ENCODE results near the gene RNF145.

The RNF145 gene, protein sequence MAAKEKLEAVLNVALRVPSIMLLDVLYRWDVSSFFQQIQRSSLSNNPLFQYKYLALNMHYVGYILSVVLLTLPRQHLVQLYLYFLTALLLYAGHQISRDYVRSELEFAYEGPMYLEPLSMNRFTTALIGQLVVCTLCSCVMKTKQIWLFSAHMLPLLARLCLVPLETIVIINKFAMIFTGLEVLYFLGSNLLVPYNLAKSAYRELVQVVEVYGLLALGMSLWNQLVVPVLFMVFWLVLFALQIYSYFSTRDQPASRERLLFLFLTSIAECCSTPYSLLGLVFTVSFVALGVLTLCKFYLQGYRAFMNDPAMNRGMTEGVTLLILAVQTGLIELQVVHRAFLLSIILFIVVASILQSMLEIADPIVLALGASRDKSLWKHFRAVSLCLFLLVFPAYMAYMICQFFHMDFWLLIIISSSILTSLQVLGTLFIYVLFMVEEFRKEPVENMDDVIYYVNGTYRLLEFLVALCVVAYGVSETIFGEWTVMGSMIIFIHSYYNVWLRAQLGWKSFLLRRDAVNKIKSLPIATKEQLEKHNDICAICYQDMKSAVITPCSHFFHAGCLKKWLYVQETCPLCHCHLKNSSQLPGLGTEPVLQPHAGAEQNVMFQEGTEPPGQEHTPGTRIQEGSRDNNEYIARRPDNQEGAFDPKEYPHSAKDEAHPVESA

GRCh38 chr5:159209438-159210209 is at the start of gene RNF145:
Gene RNF145, minus strand, starts transcription at chr5:159209553. Its CDS starts 5,936 bp downstream, at chr5:159203617.
- TF ChIP-seq, protein P1, sequence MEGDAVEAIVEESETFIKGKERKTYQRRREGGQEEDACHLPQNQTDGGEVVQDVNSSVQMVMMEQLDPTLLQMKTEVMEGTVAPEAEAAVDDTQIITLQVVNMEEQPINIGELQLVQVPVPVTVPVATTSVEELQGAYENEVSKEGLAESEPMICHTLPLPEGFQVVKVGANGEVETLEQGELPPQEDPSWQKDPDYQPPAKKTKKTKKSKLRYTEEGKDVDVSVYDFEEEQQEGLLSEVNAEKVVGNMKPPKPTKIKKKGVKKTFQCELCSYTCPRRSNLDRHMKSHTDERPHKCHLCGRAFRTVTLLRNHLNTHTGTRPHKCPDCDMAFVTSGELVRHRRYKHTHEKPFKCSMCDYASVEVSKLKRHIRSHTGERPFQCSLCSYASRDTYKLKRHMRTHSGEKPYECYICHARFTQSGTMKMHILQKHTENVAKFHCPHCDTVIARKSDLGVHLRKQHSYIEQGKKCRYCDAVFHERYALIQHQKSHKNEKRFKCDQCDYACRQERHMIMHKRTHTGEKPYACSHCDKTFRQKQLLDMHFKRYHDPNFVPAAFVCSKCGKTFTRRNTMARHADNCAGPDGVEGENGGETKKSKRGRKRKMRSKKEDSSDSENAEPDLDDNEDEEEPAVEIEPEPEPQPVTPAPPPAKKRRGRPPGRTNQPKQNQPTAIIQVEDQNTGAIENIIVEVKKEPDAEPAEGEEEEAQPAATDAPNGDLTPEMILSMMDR (IDR thresholded peaks at IDR 0.05; ENCODE audit: low read depth, low read length): no peak
- DNase-seq (ENCODE audit: extremely low read depth, low read depth): peak; percentile 59

- TF ChIP-seq, protein P1 (IDR thresholded peaks at IDR 0.05; ENCODE audit: low read depth, low read length): no peak
- no peak for DNase-seq (ENCODE audit: extremely low read depth, low read depth)
Observed at GRCh38 chr5:159258361-159258760, 49.0 kb upstream of the RNF145 start.

GRCh38 chr5:159257629-159258283 is 48.4 kb upstream of the RNF145 start:
- TF ChIP-seq, protein P1 (IDR thresholded peaks at IDR 0.05; ENCODE audit: low read depth, low read length): no peak
- no peak for DNase-seq (ENCODE audit: extremely low read depth, low read depth)

DNA sequence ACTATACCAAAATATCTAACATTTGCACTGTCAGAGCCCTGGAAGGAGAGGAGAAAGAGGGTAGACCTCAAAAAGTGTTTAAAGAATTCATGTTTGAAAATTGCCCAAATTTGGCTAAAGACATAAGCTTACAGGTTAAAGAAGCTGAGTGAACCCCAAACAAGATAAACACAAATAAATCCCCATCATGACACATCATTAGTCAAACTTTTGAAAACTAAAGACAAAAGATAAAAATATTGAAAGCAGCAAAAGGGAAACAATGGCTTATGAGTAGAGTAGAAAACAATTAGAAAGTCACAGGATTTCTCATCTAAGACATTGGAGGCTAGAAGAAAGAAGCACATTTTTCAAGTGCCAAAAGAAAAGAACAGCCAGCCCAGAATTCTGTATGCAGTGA is 47.7 kb upstream of the RNF145 start:
- no peak for DNase-seq (ENCODE audit: extremely low read depth, low read depth)
- TF ChIP-seq, protein P1 (IDR thresholded peaks at IDR 0.05; ENCODE audit: low read depth, low read length): no peak

- TF ChIP-seq, protein P1 (IDR thresholded peaks at IDR 0.05; ENCODE audit: low read depth, low read length): no peak
- DNase-seq (ENCODE audit: extremely low read depth, low read depth): no peak
Observed at GRCh38 chr5:159252195-159252594, 42.8 kb upstream of the RNF145 start.

GRCh38 chr5:159249158-159249557 is 39.8 kb upstream of the RNF145 start:
- DNase-seq (ENCODE audit: extremely low read depth, low read depth): no peak
- TF ChIP-seq, protein P1 (IDR thresholded peaks at IDR 0.05; ENCODE audit: low read depth, low read length): no peak

Data from AG09319 (cell line).